ENCODE measurements around the gene C6orf136. TPM values are rescaled to one million over a fixed set of nuclear protein-coding genes. Genes with fewer than 3 reads are reported as not detected.
"Not testable (repeated sequence)": the region's sequence is repeated elsewhere in the genome, so short reads cannot be mapped to it uniquely, and the experiment has no call there.

The C6orf136 gene
- total RNA-seq, 1 donor from 2014 or later, result 18.8 TPM

GRCh38 chr6:30655743-30656094, 8.8 kb downstream of the C6orf136 start:
- no peak for TF ChIP-seq CTCF (IDR thresholded peaks at IDR 0.05; ENCODE audit: unreplicated experiment)
- Mint-ChIP-seq H3K27me3 (no peaks in the 10 kb centered on the region), H3K36me3 (ENCODE audit: insufficient read depth) (peaks cover 24% of the 10 kb centered on the region), H3K4me3 (ENCODE audit: low read depth) (no peak overlapping the region), H3K9me3 (ENCODE audit: low read depth) (no peaks in the 10 kb centered on the region), H3K27ac (no peak overlapping the region), H3K4me1 (ENCODE audit: low read depth) (no peaks in the 10 kb centered on the region)
- no peak for DNase-seq (ENCODE audit: low spot score, unreplicated experiment)

- no peak for DNase-seq (ENCODE audit: low spot score, unreplicated experiment)
- no peak overlapping the region for H3K4me3 Mint-ChIP-seq (ENCODE audit: low read depth)
- no peak overlapping the region for H3K27ac Mint-ChIP-seq
- no peaks in the 10 kb centered on the region for H3K9me3 Mint-ChIP-seq (ENCODE audit: low read depth)
- H3K27me3 Mint-ChIP-seq, result no peaks in the 10 kb centered on the region
- H3K36me3 Mint-ChIP-seq (ENCODE audit: insufficient read depth), result peaks cover 22% of the 10 kb centered on the region
- no peak for TF ChIP-seq CTCF (IDR thresholded peaks at IDR 0.05; ENCODE audit: unreplicated experiment)
- H3K4me1 Mint-ChIP-seq (ENCODE audit: low read depth), result no peaks in the 10 kb centered on the region
These were observed 9.6 kb downstream of the C6orf136 start for GRCh38 chr6:30656513-30656912.

GRCh38 chr6:30657454-30657853, 10.5 kb downstream of the C6orf136 start:
- no peak for DNase-seq (ENCODE audit: low spot score, unreplicated experiment)
- Mint-ChIP-seq H3K27ac (no peak overlapping the region), H3K27me3 (no peaks in the 10 kb centered on the region), H3K36me3 (ENCODE audit: insufficient read depth) (peaks cover 24% of the 10 kb centered on the region), H3K4me3 (ENCODE audit: low read depth) (no peak overlapping the region), H3K4me1 (ENCODE audit: low read depth) (no peaks in the 10 kb centered on the region), H3K9me3 (ENCODE audit: low read depth) (no peaks in the 10 kb centered on the region)
- no peak for TF ChIP-seq CTCF (IDR thresholded peaks at IDR 0.05; ENCODE audit: unreplicated experiment)

GRCh38 chr6:30657922-30658321, 11.0 kb downstream of the C6orf136 start:
- not testable (repeated sequence) for H3K4me1 Mint-ChIP-seq (ENCODE audit: low read depth); H3K9me3 Mint-ChIP-seq (ENCODE audit: low read depth); H3K27ac Mint-ChIP-seq; H3K4me3 Mint-ChIP-seq (ENCODE audit: low read depth); H3K27me3 Mint-ChIP-seq; DNase-seq (ENCODE audit: low spot score, unreplicated experiment)
- peaks cover 26% of the 10 kb centered on the region for H3K36me3 Mint-ChIP-seq (ENCODE audit: insufficient read depth)

- no peaks in the 10 kb centered on the region for H3K4me1 Mint-ChIP-seq (ENCODE audit: low read depth)
- H3K27me3 Mint-ChIP-seq, result no peaks in the 10 kb centered on the region
- no peaks in the 10 kb centered on the region for H3K9me3 Mint-ChIP-seq (ENCODE audit: low read depth)
- no peak overlapping the region for H3K4me3 Mint-ChIP-seq (ENCODE audit: low read depth)
- no peak for TF ChIP-seq CTCF (IDR thresholded peaks at IDR 0.05; ENCODE audit: unreplicated experiment)
- no peak for DNase-seq (ENCODE audit: low spot score, unreplicated experiment)
- H3K27ac Mint-ChIP-seq, result no peak overlapping the region
- peaks cover 12% of the 10 kb centered on the region for H3K36me3 Mint-ChIP-seq (ENCODE audit: insufficient read depth)
These were observed 18.2 kb downstream of the C6orf136 start for GRCh38 chr6:30664994-30665767.

GRCh38 chr6:30666300-30666699, 19.4 kb downstream of the C6orf136 start:
- H3K27ac Mint-ChIP-seq; DNase-seq (ENCODE audit: low spot score, unreplicated experiment); H3K4me3 Mint-ChIP-seq (ENCODE audit: low read depth); H3K4me1 Mint-ChIP-seq (ENCODE audit: low read depth); H3K27me3 Mint-ChIP-seq; H3K9me3 Mint-ChIP-seq (ENCODE audit: low read depth): not testable (repeated sequence)
- H3K36me3 Mint-ChIP-seq (ENCODE audit: insufficient read depth), result peaks cover 18% of the 10 kb centered on the region

Data from progenitor cell of endocrine pancreas (in vitro differentiated cells).